Measurements from ENCODE around the gene ABCB10.

The ABCB10 gene

DNA sequence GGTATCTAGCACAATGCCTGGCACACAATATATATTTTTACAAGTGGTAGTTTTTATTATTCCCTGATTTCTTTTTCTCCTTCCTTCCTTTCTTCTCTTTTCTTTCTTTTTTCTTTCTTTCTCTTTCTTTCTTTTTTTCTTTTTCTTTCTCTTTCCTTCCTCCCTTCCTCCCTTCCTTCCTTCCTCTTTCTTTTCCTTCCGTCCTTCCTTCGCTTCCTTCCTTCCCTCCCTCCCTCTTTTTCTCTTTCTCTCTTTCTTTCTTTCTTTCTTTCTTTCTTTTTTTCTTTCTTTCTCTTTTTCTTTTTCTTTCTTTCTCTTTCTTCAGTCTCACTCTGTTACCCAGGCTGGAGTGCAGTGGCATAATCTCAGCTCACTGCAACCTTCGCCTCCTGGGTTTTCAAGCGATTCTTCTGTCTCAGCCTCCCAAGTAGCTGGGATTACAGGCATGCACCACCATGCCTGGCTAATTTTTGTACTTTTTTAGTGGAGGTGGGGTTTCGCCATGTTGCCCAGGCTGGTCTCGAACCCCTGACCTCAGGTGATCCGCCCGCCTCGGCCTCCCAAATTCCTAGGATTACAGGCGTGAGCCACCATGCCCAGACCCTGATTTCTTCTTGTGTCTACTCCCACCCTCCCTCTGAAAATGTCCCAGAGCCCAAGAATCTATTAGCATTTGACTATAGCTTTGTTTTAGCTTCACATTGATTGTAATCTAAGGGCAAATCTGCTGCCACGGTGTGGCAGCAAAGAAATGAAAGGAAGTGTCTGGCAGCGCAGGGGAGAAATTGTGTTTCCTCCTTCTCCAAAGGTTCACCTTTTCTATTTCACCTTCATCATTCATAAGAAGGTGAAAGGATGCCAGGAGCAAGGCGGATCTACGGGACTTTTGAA lies 19.9 kb upstream of the ABCB10 start:
- H3F3A ChIP-seq (ENCODE audit: control insufficient read depth, insufficient read depth): no peaks in the 10 kb centered on the region; the same call in 1 of the 2 replicates
- H3K4me2 ChIP-seq (ENCODE audit: low read length): peak overlapping the region; percentile 95
- H3K9me2 ChIP-seq (replicated peaks; ENCODE audit: control insufficient read depth, low read length): no peaks in the 10 kb centered on the region
- H3K79me2 ChIP-seq (ENCODE audit: control insufficient read depth, low read length): no peaks in the 10 kb centered on the region
- no peaks in the 10 kb centered on the region for H4K20me1 ChIP-seq (ENCODE audit: control insufficient read depth, insufficient read depth, low read depth, low read length)
- H3K4me1 ChIP-seq (ENCODE audit: control insufficient read depth, low read length): peaks cover 24% of the 10 kb centered on the region
- no peaks in the 10 kb centered on the region for H3K9me3 ChIP-seq (ENCODE audit: control insufficient read depth, insufficient read depth, low read length)
- TF ChIP-seq, protein P1, sequence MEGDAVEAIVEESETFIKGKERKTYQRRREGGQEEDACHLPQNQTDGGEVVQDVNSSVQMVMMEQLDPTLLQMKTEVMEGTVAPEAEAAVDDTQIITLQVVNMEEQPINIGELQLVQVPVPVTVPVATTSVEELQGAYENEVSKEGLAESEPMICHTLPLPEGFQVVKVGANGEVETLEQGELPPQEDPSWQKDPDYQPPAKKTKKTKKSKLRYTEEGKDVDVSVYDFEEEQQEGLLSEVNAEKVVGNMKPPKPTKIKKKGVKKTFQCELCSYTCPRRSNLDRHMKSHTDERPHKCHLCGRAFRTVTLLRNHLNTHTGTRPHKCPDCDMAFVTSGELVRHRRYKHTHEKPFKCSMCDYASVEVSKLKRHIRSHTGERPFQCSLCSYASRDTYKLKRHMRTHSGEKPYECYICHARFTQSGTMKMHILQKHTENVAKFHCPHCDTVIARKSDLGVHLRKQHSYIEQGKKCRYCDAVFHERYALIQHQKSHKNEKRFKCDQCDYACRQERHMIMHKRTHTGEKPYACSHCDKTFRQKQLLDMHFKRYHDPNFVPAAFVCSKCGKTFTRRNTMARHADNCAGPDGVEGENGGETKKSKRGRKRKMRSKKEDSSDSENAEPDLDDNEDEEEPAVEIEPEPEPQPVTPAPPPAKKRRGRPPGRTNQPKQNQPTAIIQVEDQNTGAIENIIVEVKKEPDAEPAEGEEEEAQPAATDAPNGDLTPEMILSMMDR (IDR thresholded peaks at IDR 0.05; ENCODE audit: low read depth, low read length, poor library complexity, severe bottlenecking): peak; percentile 50
- no peak for TF ChIP-seq EZH2phosphoT487 (IDR thresholded peaks at IDR 0.05; ENCODE audit: borderline replicate concordance, low read length)
- peak overlapping the region; percentile 51 for H3K27ac ChIP-seq (ENCODE audit: low read depth, low read length)
- H3K36me3 ChIP-seq (ENCODE audit: control insufficient read depth, low read length): no peaks in the 10 kb centered on the region
- H3K4me3 ChIP-seq (ENCODE audit: low read length): peak overlapping the region; percentile 70
- H3K27me3 ChIP-seq (ENCODE audit: control insufficient read depth, low read length): no peaks in the 10 kb centered on the region

DNA sequence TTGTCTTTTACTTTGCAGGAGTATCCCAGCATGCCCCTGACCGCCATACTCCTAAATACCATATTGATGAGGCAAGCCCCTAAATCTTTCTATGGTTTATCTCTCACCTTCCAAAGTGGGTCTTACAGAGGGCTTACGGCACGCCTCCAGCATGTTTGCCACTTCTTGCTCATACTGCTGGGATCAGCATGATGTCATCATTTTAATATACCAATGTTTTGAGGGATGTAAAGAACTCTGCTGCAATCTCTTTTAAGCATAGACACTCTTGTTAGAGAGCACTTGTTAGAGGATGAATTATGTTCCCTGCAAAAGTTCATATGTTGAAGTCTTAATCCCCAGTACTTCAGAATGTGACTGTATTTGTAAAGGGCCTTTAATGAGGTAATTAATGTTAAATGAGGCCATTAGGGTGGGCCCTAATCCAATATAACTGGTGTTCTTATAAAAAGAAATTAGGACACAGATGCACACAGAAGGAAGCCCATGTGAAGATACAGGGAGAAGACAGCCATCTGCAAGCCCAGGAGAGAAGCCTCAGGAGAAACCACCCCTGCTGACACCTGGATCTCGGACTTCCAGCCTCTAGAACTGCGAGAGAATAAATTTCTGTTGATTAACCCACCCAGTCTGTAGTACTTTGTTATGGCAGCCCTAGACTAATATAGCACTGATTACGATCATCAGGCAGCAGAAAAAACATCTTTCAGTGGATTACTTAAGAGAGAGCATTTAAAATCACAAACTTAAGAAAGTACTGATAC lies 16.4 kb upstream of the ABCB10 start:
- no peaks in the 10 kb centered on the region for H3K9me3 ChIP-seq (ENCODE audit: control insufficient read depth, insufficient read depth, low read length)
- H3F3A ChIP-seq (ENCODE audit: control insufficient read depth, insufficient read depth): no peaks in the 10 kb centered on the region; the same call in 1 of the 2 replicates
- no peaks in the 10 kb centered on the region for H4K20me1 ChIP-seq (ENCODE audit: control insufficient read depth, insufficient read depth, low read depth, low read length)
- no peaks in the 10 kb centered on the region for H3K36me3 ChIP-seq (ENCODE audit: control insufficient read depth, low read length)
- no peaks in the 10 kb centered on the region for H3K27me3 ChIP-seq (ENCODE audit: control insufficient read depth, low read length)
- H3K4me1 ChIP-seq (ENCODE audit: control insufficient read depth, low read length): peaks cover 38% of the 10 kb centered on the region
- H3K4me3 ChIP-seq (ENCODE audit: low read length): no peak overlapping the region
- no peaks in the 10 kb centered on the region for H3K79me2 ChIP-seq (ENCODE audit: control insufficient read depth, low read length)
- no peak overlapping the region for H3K4me2 ChIP-seq (ENCODE audit: low read length)
- no peaks in the 10 kb centered on the region for H3K9me2 ChIP-seq (replicated peaks; ENCODE audit: control insufficient read depth, low read length)
- TF ChIP-seq EZH2phosphoT487 (IDR thresholded peaks at IDR 0.05; ENCODE audit: borderline replicate concordance, low read length): no peak
- TF ChIP-seq, protein P1 (IDR thresholded peaks at IDR 0.05; ENCODE audit: low read depth, low read length, poor library complexity, severe bottlenecking): no peak
- H3K27ac ChIP-seq (ENCODE audit: low read depth, low read length): no peak overlapping the region

DNA sequence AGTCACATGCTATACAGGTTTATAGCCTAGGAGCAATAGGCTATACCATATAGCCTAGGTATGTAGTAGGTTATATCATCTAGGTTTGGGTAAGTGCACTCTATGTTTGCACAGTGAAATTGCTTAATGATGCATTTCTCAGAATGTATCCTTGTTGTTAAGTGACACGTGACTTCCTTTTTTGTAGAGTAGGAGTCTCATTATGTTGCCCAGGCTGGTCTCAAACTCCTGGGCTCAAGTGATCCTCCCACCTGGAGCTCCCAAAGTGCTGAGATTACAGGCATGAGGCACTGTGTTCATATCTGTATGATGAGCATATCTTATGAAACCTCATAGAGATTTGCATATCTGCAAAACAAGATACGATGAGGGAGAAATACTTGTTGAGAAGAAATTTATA lies 13.8 kb upstream of the ABCB10 start:
- H3F3A ChIP-seq (ENCODE audit: control insufficient read depth, insufficient read depth): no peaks in the 10 kb centered on the region; the same call in 1 of the 2 replicates
- no peaks in the 10 kb centered on the region for H4K20me1 ChIP-seq (ENCODE audit: control insufficient read depth, insufficient read depth, low read depth, low read length)
- H3K27ac ChIP-seq (ENCODE audit: low read depth, low read length): no peak overlapping the region
- H3K9me3 ChIP-seq (ENCODE audit: control insufficient read depth, insufficient read depth, low read length): no peaks in the 10 kb centered on the region
- H3K4me2 ChIP-seq (ENCODE audit: low read length): peak overlapping the region; percentile 36
- no peaks in the 10 kb centered on the region for H3K9me2 ChIP-seq (replicated peaks; ENCODE audit: control insufficient read depth, low read length)
- H3K36me3 ChIP-seq (ENCODE audit: control insufficient read depth, low read length): no peaks in the 10 kb centered on the region
- TF ChIP-seq, protein P1 (IDR thresholded peaks at IDR 0.05; ENCODE audit: low read depth, low read length, poor library complexity, severe bottlenecking): no peak
- TF ChIP-seq EZH2phosphoT487 (IDR thresholded peaks at IDR 0.05; ENCODE audit: borderline replicate concordance, low read length): no peak
- H3K4me3 ChIP-seq (ENCODE audit: low read length): no peak overlapping the region
- no peaks in the 10 kb centered on the region for H3K79me2 ChIP-seq (ENCODE audit: control insufficient read depth, low read length)
- H3K27me3 ChIP-seq (ENCODE audit: control insufficient read depth, low read length): no peaks in the 10 kb centered on the region
- H3K4me1 ChIP-seq (ENCODE audit: control insufficient read depth, low read length): peaks cover 20% of the 10 kb centered on the region
